Subcutaneous adipose tissue (tissue), 4 donors: Measurements from ENCODE around the gene SUGCT. TPM values are rescaled to one million over a fixed set of nuclear protein-coding genes. Genes with fewer than 3 reads are reported as not detected.

Source experiments
- CTCF ChIP-seq: fragments of 450-650 bp; IDR thresholded peaks from one replicate; pipeline ENCODE4 v1.5.1; 2016; ENCODE audit warnings: low read depth, mild to moderate bottlenecking, control low read depth, antibody characterized with exemption, moderate library complexity
- total RNA-seq, 4 donors: library from RNA; depleted of rRNA; stranded (reverse); fragments of >200 nt; gene quantifications; one replicate each; pipeline ENCODE4 v1.1.0, GENCODE V29; 2016

The SUGCT gene
- total RNA-seq, 4 donors from 2014 or later = 1.1 to 3.1 (median 1.8) TPM

GRCh38 chr7:40348126-40348728 is 213.4 kb downstream of the SUGCT start:
- no peak for TF ChIP-seq CTCF

GRCh38 chr7:40350100-40350499 is 215.3 kb downstream of the SUGCT start:
- TF ChIP-seq CTCF = no peak

GRCh38 chr7:40354711-40355110 is 219.9 kb downstream of the SUGCT start:
- no peak for TF ChIP-seq CTCF

- TF ChIP-seq CTCF = no peak
Observed at GRCh38 chr7:40356312-40356711, 221.5 kb downstream of the SUGCT start.

- TF ChIP-seq CTCF = no peak
Observed at GRCh38 chr7:40356871-40357709, 222.3 kb downstream of the SUGCT start.

- no peak for TF ChIP-seq CTCF
Observed at GRCh38 chr7:40369641-40370277, 235.0 kb downstream of the SUGCT start.

- no peak for TF ChIP-seq CTCF
Observed at GRCh38 chr7:40371806-40372440, 237.1 kb downstream of the SUGCT start.
